NAMALWA (cell line): ENCODE results near the gene CRYBB1.

Source experiments
- DNase-seq: peaks from one replicate; pipeline ENCODE4 v3.0.0-alpha.2; 2015; ENCODE audit warnings: low spot score

The CRYBB1 gene

DNA sequence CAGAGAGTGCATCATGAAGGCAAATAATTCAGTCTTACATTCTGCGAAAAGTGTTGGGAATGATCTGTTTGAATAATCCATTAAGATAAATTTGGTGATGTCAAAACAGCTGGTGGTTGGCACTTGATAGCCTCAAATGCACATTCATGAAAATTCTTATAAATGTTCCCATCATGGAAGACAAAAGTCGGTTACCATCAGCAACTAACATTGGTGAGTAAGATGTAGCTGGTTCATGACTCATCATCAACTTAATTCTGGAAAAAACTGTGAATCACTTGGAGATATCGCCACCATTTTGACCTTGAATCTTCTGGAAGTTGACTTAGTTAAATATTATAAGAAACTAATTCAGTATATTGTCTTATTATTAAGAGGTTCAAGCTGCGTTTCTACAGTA, 11.2 kb downstream of the CRYBB1 start:
- DNase-seq: no peak

DNA sequence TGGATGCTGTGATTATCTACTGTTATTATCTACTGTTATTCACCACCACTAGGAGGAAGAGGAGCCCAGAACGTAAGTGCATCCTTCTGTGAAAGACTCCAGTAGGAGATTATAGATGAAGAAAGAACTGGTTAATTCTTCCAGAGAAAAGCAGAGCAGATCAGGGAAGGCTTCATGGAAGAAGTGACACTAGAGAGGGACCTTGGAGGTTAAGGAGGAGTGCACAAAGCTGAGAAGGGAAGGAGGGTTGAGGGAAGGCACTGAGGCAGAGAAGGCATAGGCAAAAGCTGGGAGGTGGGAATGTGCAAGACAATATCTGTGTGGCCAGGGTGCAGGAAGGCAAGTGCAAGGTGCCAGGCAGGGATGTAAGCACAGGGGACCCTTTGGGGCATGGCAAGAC, 13.5 kb downstream of the CRYBB1 start:
- DNase-seq: no peak

DNA sequence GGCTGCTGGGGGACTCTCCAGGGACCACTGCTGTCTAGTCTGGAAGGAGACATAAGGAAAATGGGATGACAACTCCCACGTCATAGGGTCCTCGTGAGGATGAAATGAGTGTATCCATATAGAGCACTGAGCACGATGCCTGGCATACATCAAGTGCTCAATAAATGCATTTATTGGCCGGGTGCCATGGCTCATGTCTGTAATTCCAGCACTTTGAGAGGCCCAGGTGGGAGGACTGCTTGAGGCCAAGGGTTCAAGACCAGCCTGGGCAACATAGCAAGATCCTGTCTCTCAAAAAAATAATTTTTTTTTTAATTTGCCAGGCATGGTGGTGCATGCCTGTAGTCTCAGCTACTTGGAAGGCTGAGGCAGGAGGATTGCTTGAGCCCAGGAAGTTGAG, 15.7 kb downstream of the CRYBB1 start:
- no peak for DNase-seq

DNA sequence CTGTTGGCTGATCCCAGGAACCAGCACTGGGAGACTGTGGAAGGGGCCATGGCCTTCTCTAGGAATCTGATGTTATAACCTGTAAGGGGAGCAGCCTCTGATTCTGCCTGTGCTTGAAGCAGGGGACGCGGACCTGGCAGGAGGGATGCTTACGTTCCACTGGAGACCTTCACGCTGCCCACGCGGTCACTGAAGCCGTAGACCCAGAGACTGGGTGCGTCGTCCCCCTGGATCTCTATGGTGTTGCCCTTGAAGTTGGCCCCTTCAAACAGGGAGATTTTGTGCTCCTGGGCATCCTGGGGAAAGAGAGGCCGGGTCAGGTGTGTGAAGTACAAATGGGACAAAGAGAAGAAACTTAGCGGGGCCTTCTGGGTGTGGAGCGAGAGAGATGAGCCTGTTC, 16.1 kb downstream of the CRYBB1 start:
- DNase-seq: no peak

DNA sequence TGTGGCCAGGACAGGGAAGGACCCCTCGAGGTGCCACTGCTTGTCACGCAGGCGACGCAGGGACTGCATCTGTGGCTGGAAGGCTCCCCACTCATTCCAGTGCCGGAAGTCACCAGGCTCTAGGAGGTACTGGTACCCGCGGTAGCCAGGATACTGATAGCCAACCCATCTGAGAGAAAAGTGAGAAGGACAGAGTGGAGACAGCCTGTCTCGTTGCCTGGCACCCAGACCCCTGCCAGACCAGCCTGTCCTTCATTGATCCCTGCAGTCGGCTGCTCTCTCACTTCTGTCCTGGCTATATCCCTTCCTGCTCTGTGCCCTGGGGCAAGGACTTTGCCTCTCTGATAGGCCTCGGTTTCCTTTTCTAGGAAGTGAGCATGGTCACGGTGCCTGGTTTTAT, 18.3 kb downstream of the CRYBB1 start:
- DNase-seq: no peak

DNA sequence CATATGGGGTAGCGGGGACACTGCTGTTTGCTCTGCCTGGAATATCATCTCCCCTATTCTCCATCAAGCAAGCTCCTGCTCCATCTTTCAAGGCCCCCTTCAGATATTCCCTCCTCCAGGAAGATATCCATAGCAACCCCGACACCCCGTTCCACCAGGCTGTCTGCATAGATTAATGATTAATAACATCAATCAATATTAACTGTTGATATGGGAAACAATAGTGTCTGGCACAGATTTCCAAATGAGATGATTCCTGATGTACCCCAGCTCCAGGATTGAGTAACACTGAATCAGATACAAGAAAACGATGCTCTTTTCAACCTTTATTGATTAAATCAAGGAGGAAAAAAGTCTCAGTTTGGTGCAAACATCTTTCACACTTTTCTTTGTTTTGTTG, 20.3 kb downstream of the CRYBB1 start:
- DNase-seq: no peak

DNA sequence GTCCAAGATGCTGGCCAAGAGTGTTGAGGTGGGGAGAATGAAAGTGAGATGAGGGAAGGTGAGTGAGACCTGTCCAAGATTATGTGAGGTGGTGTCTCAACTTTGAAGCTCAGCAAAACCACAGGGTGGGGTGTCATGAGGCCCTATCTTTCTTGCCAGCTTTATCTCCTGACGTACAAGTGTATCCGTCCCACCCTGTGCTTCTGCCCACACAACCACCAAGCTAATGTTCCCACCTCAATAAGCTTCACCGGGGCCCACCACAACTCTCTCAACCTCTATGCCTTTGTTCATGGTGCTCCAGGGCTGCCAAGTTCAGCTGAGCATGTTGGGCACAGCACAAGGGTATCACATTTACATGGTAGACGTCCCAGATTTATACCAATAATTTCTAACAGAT, 20.8 kb downstream of the CRYBB1 start:
- DNase-seq: no peak

DNA sequence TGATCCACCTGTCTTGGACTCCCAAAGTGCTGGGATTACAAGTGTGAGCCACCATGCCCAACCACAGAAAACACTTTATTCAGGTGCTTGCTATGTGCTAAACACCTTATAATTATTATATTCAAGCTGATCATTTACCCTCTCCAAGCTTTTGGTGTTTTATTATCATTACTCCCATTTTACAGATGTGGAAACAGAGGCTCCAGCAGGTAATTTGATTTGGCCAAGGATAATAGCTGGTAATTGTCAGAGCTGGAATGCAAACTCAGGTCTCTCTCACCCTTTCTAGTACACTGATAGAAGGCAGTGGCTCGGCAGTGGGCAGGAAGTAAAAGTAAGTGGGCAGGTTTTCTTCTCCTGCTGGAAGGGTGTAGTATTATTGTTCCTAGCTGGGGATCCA, 24.1 kb downstream of the CRYBB1 start:
- DNase-seq: no peak

DNA sequence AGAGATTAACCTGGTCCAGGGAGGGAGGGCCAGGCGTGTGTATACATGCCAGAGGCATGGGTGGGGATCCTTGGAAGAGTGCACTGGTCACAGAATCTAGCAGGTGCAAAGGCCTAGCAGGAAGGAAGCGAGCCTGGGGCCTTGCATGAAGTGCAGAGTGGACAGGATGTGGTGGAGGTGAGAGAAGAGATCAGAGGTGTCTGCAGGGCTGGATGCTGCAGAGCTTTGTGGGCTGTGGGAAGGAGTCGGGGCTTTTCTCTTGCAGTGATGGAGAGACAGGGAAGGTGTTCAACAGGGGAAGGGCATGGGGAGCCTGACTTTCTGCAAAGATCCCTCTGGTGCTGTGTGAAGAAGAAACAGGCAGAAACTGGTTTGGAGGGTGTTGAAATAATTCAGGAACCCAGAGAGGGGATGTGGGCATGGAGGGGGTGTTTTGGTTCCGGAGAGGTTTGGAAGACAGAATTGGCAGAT, 25.4 kb downstream of the CRYBB1 start:
- DNase-seq: no peak

DNA sequence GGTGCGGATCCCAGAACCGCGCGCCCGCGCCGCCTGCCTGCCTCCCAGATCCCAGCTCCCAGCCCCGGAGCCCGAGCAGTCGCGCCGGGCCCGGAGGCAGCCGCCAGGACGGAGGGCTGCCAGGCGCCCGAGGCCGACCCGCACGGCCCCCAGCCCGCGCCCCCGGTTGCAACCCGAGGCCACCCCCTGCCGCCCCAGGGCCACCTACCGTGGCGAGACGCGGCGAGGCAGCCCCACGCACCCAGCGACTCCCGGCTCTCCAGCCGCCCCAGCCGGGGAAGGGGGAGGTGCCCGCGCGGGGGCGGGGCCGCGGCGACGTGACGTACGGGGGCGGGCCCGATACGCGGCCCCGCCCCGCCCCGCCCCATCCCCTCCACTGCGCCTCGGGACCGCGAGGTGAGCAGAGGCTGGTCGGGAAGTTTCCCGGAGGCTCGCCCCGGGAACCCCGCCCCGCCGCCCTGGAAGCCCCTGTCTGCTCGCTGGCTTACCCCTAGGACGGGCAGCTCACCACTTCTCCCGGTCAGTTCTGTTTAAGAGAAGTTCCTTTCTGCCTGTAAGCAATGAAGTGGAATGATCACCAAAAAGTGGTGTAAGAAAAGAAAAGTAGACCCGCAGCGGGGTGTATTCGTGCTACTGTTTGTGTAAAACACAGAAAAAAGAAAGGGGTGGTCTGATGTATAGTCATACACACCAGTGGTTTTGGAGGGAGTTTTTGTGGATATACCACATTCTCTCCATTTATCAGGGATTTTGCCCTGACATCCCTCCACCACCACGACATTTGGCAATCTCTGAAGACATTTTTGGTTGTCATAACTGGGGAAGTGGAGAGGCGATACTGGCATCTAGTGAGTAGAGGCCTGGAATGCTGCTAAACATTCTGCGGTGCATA, 27.7 kb downstream of the CRYBB1 start, which contains the start of gene TPST2:
Gene TPST2 (minus strand): TSS at position 288 of the 892 bp plus-strand sequence. CDS start 48,502 bp downstream, outside the sequence.
- DNase-seq: peak; percentile 81

DNA sequence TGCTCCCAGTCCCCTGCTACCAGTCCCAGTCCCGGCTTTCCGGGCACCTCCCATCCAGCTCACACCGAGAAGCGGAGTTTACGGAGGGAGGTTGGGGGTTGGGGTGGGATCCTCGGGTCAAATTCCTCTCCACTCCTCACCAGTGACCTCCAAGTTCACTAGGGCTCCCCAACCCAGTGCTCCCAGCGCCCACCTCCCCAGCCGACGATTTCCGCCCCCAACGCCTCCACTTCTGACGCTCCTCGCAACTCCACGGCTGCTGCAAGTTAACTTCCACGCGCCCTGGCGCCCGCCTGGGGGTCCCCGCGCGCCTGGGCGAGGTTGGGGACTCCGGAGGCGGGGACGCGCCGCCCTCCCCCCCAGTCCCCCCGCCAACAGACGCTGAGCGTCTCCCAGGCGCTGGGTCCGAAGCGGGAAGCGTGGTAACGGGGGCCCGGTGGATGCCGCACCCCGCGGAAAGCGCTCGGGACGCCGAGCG, 28.4 kb downstream of the CRYBB1 start:
- DNase-seq: peak; percentile 39

DNA sequence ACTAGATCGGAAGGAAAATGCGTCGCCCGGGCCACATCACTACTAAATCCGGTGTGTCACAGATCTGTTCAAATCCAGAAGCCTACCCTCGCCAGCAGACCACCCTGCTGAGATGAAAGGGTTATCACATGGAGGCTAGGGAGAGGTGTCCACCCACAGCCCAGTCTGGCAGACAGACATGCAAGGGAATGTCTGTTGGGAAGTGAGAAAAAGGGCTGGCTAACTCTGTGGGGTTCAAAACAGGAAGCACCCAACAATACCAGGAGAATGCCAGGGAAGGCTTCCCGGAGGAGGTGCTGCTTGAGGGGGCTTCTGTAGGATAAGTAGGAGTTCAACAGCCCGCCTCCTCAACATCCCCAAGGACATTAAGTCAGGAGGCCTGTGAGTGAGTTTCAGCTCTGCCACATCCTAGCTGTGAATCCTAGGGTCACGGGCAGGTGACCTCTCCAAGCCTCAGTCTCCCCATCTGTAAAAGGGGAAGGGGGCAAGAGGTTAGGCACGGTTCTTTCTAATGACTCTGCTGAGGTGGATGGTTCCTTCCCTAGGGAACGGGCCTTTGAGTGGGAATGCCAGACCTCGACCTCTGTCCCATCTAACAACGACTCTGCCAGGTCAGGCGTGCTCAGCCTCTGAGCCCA, 29.0 kb downstream of the CRYBB1 start:
- no peak for DNase-seq

DNA sequence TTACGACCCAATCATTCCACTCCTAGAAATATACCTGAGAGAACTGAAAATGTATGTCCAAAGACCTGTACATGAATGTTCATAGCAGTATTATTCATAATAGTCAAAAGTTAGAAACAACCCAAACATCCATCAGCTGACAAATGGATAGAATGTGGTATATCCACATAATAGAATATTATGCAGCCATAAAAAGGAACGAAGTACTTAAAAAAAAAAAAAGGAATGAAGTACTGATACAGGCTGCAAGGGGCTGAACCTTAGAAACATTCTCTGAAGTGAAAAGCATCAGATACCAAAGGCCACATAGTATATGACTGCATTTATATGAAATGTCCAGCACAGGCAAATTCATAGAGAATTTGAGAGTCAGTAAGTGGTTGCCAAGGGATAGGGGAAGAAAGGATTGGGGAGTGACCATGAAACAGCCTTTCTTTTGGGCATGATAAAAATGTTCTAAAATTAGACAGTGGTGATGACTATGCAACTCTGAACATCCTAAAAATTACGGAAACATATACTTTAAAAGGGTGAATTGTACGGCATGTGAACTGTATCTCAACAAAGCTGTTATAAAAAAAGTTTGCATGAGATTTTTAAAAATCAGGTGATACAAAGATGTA, 29.7 kb downstream of the CRYBB1 start:
- DNase-seq: no peak

DNA sequence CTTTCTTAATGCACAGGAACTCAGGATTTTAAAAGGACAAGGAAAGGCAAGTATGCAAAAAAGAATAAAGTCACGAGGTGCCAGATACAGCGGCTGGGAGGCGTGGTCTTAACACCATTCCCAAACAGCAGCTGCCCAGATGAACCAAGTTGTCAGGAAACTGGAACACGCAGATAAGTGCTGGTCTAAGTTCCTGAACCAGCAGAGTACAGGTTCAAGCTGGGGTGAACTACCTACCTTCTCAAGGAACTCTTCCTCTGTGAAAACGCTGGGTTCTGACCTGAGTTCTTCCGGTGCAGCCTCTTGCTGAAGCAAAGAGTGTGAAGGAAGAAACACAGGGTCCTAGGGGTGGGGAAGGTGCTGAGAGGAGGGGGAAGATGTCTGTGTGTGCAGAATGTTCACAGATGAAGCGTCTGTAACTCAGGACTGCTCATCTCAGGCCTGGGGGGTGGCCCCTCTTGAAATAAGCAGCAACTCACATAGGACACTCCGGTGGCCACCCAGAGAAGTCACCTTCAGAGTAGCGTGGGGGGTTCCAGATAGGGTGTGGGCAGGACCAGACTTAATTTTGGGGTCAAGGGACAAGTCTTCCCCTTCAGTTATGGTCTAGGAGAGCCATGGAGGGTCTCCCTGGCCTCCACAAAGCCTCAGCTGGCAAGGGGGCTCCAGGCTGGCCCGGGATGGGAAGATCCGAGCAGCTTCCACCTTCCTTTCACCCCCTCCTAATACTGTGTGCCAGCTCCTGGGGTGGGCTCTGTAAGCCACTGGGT, 31.1 kb downstream of the CRYBB1 start:
- DNase-seq: peak; percentile 38

DNA sequence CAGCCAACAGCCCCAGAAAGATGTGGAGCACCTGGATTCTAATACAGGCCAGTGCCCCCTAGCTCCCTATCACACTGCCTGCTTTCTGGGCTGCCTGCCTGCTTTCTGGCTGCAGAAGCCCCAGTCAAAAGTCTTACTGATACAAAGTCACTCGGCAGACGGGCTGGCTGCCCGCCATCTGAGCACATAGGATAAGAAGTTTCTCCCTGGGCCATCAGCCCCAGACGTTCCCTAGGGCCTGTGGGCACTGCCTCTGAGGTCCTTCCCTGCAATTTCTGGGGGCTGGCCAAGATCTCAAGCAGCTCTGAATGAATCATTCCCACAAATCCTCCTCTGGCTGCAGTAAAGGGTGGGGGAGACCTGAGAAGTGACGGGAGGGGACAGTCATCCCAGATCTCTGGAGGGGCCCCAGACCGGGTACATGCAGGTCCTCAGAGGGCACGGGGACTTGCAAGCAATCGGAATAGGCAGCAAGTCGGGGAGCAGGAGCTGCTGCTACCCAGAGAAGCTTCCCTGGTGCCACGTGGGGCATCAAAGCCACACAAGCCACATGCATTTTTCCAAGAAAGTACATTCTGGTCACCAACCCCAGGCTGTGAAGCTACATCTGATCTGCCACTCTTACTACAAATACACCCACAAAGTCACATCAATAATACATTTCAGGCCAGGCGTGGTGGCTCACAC, 32.6 kb downstream of the CRYBB1 start:
- no peak for DNase-seq

DNA sequence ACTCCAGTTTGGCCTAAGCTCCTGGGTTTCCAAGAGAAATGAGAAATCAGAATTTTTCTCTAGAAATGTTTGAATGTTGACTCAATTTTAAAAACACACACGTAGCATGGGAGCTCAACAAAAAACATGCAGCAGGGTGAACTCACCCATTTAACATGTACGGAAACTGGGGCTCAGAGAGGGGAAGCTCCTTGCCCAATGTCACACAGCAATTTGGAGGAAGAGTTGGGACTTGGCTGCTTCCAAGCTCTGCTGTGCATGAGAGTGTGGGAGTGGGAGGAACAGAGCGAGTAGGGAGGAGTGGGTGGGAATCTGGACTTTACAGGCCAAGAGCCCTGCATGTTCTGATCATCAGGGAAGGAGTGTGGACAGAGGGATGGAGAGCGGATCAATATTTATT, 33.8 kb downstream of the CRYBB1 start:
- DNase-seq: no peak

DNA sequence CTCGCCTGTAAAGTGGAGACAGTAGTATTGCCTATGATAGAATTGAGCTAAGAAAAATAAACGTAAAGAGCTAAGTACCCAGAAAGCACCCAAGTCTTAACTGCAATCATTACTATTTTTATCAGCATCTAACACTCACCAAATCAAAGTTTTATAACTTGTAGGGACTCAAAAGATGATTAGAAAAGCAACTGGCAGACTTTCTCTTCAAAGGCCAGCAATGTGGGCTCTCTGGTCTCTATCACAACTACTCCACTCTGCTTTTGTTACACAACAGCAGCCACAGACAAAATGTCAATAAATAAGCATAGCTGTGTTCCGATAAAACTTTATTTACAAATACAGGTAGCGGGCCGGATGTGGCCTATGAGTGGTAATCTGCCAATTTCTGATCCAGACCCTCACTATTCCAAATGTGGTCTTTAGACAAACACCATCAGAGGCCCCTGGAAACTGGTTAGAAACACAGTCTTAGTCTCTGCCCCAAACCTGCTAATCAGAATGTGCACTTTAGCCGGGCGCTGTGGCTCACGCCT, 36.1 kb downstream of the CRYBB1 start:
- no peak for DNase-seq

DNA sequence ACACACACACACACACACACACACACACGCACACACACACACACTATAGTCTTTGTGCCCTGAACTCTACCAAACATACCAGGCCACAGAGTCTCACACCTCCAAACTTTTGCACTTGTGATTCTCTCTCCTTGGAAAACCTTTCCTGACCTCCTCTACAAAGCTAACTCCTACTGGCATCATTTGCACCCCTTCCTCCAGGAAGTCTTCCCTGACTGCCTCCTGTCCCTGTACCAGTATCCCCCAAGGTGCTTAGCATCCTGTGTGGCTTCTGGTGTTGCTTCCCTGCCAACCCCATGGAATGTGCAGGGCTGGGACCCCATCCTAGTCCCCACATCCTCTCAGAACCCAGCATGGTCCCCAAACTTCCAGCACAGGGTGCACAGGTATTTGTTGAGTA, 36.8 kb downstream of the CRYBB1 start:
- no peak for DNase-seq

DNA sequence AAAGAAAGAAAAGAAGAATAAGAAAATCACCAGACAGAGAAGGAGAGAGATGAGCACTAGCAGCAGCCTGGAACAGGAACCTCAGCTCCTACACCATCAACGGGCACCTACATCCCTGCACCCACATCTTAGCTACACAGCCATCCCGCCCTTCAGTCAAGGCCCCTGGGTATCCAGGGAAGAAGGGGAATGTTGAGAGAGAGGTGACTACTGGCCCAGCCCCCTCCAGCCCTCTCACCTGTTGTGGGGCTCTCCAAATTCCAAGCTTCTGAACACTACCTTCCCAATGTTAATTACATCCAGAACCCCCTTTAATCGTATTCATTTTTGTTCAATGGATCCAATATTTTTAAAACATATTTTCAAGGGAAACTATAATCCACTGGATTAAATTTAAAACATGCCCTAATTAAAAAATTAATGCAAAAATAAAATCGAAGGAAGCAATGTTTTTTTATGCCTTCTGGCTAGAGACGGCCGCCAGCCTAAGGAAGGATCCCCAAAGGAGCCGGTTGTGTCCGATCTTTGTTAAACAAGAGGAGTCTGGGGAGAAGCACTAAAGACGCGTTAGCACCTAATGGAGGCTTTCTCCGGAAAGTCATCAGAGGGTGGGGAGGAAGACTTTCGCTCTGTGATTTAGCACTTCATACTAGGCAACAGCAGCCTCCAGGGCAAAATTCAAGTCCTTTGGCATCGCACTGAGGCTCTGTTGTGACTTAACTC, 37.4 kb downstream of the CRYBB1 start:
- no peak for DNase-seq

DNA sequence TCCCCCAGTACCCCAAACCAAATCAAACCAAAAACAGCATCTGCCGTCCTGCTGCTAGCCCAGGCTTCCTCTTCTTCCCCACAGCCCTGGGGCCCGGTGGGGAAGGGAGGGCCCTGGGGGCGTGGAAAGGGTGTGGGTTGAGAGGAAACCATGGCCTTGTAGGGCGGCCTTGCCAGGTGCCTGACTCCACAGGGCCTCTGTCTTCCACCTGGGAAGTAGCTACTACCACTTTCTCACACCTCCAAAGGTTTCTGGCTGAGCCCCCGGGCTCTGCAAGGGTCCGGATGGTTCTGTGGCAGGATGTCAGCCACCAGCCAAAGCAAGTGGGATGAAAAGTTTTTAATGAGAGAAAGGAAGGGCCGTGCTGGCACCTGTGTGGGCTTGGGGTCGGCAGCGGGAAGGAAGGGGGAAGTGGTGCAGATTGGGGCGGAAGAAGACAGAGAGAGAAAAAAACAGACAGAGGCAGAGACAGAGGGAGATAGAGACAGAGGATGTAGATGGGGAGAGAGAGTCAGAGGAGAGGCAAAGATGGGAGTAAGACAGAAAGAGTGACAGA, 38.4 kb downstream of the CRYBB1 start:
- peak; percentile 76 for DNase-seq
